ENCODE measurements around the gene PIK3C2G. TPM values are rescaled to one million over a fixed set of nuclear protein-coding genes. Genes with fewer than 3 reads are reported as not detected.

PIK3C2G gene
- total and polyA plus RNA-seq, 2 experiments from 2014 or later, result not detected

- no peaks in the 10 kb centered on the region for H3K9me3 ChIP-seq (ENCODE audit: low read depth)
- in situ Hi-C loops (cut with MboI), result no loop called here
- no peaks in the 10 kb centered on the region for H3K36me3 ChIP-seq (ENCODE audit: low read depth)
- DNase-seq, result no peak
- no peak overlapping the region for H3K9ac ChIP-seq
- H3K27me3 ChIP-seq (replicated peaks; ENCODE audit: insufficient read depth), result no peaks in the 10 kb centered on the region
- no peak overlapping the region for H3K4me3 ChIP-seq
- H3K27ac ChIP-seq, result peak overlapping the region; percentile 38; the same call in 1 of the 2 replicates
- TF ChIP-seq EZH2phosphoT487 (IDR thresholded peaks at IDR 0.05; ENCODE audit: insufficient read depth, low read depth) (no peak), EZH2 (IDR thresholded peaks at IDR 0.05; ENCODE audit: insufficient read depth, poor library complexity, severe bottlenecking) (no peak)
- peaks cover 26% of the 10 kb centered on the region for H3K4me1 ChIP-seq (ENCODE audit: insufficient read depth)
- no peaks in the 10 kb centered on the region for H4K20me1 ChIP-seq (ENCODE audit: insufficient read depth)
- H3F3A ChIP-seq (ENCODE audit: insufficient read depth), result peaks cover 20% of the 10 kb centered on the region
- peak overlapping the region; percentile 42 for H3K4me2 ChIP-seq (ENCODE audit: unreplicated experiment)
- no peaks in the 10 kb centered on the region for H3K79me2 ChIP-seq (ENCODE audit: insufficient read depth)
- H2AFZ ChIP-seq, result no peak overlapping the region
- no peaks in the 10 kb centered on the region for H3K9me2 ChIP-seq (ENCODE audit: insufficient read depth)
Observed at GRCh38 chr12:18467620-18468245, 206.4 kb downstream of the PIK3C2G start.

- 78 to 91% methylated on average over 1 of the region's 1 CpG for WGBS, 2 experiments (ENCODE audit: low coverage in 1 of 2, low lambda C conversion rate in 2 of 2, missing lambda C conversion rate in 2 of 2)
Observed at GRCh38 chr12:18468246-18469075, 207.1 kb downstream of the PIK3C2G start.

GRCh38 chr12:18470251-18470650 is 208.9 kb downstream of the PIK3C2G start:
- no peak overlapping the region for H2AFZ ChIP-seq
- H3K9me2 ChIP-seq (ENCODE audit: insufficient read depth), result no peaks in the 10 kb centered on the region
- no peak overlapping the region for H3K9ac ChIP-seq
- H3K9me3 ChIP-seq (ENCODE audit: low read depth), result no peaks in the 10 kb centered on the region
- H3K27ac ChIP-seq, result no peak overlapping the region
- no peaks in the 10 kb centered on the region for H3K79me2 ChIP-seq (ENCODE audit: insufficient read depth)
- H3K4me2 ChIP-seq (ENCODE audit: unreplicated experiment), result no peak overlapping the region
- H3K27me3 ChIP-seq (replicated peaks; ENCODE audit: insufficient read depth), result no peaks in the 10 kb centered on the region
- H4K20me1 ChIP-seq (ENCODE audit: insufficient read depth), result no peaks in the 10 kb centered on the region
- H3K4me1 ChIP-seq (ENCODE audit: insufficient read depth), result peaks cover 21% of the 10 kb centered on the region
- H3K36me3 ChIP-seq (ENCODE audit: low read depth), result no peaks in the 10 kb centered on the region
- in situ Hi-C loops (cut with MboI), result no loop called here
- WGBS, 2 experiments (ENCODE audit: low coverage in 1 of 2, low lambda C conversion rate in 2 of 2, missing lambda C conversion rate in 2 of 2), result 86 to 93% methylated on average over 3 of the region's 3 CpGs
- no peak for TF ChIP-seq EZH2phosphoT487 (IDR thresholded peaks at IDR 0.05; ENCODE audit: insufficient read depth, low read depth)
- TF ChIP-seq EZH2 (IDR thresholded peaks at IDR 0.05; ENCODE audit: insufficient read depth, poor library complexity, severe bottlenecking), result no peak
- no peak for DNase-seq
- no peak overlapping the region for H3K4me3 ChIP-seq
- H3F3A ChIP-seq (ENCODE audit: insufficient read depth), result peaks cover 20% of the 10 kb centered on the region

More at GRCh38 chr12:18468246-18469075, 207.1 kb downstream of the PIK3C2G start:
- Histone ChIP-seq H3K36me3 (ENCODE audit: low read depth) (no peaks in the 10 kb centered on the region), H3K79me2 (ENCODE audit: insufficient read depth) (no peaks in the 10 kb centered on the region), H3K27ac (peak overlapping the region; percentile 38), H3K27me3 (replicated peaks; ENCODE audit: insufficient read depth) (no peaks in the 10 kb centered on the region), H2AFZ (no peak overlapping the region), H3F3A (ENCODE audit: insufficient read depth) (peaks cover 20% of the 10 kb centered on the region), H3K4me3 (no peak overlapping the region), H3K9me3 (ENCODE audit: low read depth) (no peaks in the 10 kb centered on the region), H3K4me1 (ENCODE audit: insufficient read depth) (peaks cover 21% of the 10 kb centered on the region), H3K9ac (no peak overlapping the region), H3K9me2 (ENCODE audit: insufficient read depth) (no peaks in the 10 kb centered on the region), H3K4me2 (ENCODE audit: unreplicated experiment) (peak overlapping the region; percentile 42), H4K20me1 (ENCODE audit: insufficient read depth) (no peaks in the 10 kb centered on the region)
- in situ Hi-C loops (cut with MboI), result no loop called here
- DNase-seq, result peak; percentile 83
- TF ChIP-seq EZH2phosphoT487 (IDR thresholded peaks at IDR 0.05; ENCODE audit: insufficient read depth, low read depth) (no peak), EZH2 (IDR thresholded peaks at IDR 0.05; ENCODE audit: insufficient read depth, poor library complexity, severe bottlenecking) (no peak)

- Histone ChIP-seq H3K9me2 (ENCODE audit: insufficient read depth) (no peaks in the 10 kb centered on the region), H3K9me3 (ENCODE audit: low read depth) (no peaks in the 10 kb centered on the region), H3K27me3 (replicated peaks; ENCODE audit: insufficient read depth) (no peaks in the 10 kb centered on the region), H3K79me2 (ENCODE audit: insufficient read depth) (no peaks in the 10 kb centered on the region), H2AFZ (no peak overlapping the region), H3K4me1 (ENCODE audit: insufficient read depth) (peaks cover 21% of the 10 kb centered on the region), H3K9ac (no peak overlapping the region), H3F3A (ENCODE audit: insufficient read depth) (peaks cover 20% of the 10 kb centered on the region), H3K27ac (no peak overlapping the region), H4K20me1 (ENCODE audit: insufficient read depth) (no peaks in the 10 kb centered on the region), H3K4me3 (no peak overlapping the region), H3K4me2 (ENCODE audit: unreplicated experiment) (no peak overlapping the region), H3K36me3 (ENCODE audit: low read depth) (no peaks in the 10 kb centered on the region)
- TF ChIP-seq EZH2phosphoT487 (IDR thresholded peaks at IDR 0.05; ENCODE audit: insufficient read depth, low read depth), result no peak
- no peak for TF ChIP-seq EZH2 (IDR thresholded peaks at IDR 0.05; ENCODE audit: insufficient read depth, poor library complexity, severe bottlenecking)
- no peak for DNase-seq
- 75 to 80% methylated on average over 3 of the region's 3 CpGs for WGBS, 2 experiments (ENCODE audit: low coverage in 1 of 2, low lambda C conversion rate in 2 of 2, missing lambda C conversion rate in 2 of 2)
- in situ Hi-C loops (cut with MboI), result no loop called here
Observed at GRCh38 chr12:18472304-18472703, 211.0 kb downstream of the PIK3C2G start.
